HG03139 (cell line): ENCODE results near the gene TBC1D2B.
"Not testable (repeated sequence)": the region's sequence is repeated elsewhere in the genome, so short reads cannot be mapped to it uniquely, and the experiment has no call there.

Source experiments
- ATAC-seq: cut with Tn5 transposase; IDR thresholded peaks from one replicate; pipeline ENCODE4 v1.9.1; 2021; ENCODE audit not compliant: unreplicated experiment

The TBC1D2B gene

DNA sequence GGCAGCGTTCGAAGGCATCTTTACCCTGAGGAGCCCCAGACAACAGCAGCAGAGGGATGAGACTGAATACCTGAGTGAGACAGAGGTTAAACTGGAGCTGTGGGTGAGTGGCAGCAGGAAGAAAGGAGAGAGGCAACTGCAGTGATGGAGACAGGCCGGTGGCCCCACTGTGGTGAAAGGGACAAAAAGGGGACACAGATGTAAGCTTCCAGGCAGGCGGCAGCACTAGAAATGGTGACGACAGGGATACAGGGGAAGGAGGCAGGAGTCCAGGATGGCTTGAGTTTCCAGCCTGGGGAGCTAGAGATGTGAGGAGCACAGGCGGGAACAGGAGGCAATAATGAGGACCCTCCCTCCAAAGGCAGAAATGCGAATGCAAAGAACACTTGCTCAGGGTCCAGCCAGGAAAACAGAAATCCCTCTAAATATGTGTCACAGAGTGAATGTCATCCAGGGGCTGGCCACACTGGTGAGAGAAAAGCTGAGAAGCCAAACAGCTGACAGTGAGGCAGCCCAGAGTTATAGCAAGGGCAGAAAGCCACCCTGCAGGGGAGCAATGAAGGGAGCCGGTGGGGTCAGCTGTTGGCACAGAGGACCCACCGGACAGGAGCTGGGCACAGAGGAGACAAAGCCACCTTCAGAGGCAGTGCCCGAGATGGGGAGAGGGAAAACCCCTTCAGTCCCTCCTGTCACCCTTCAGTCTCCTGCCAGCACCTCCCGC is 70.1 kb downstream of the TBC1D2B start:
- no peak for ATAC-seq

- ATAC-seq: no peak
These were observed 70.8 kb downstream of the TBC1D2B start for GRCh38 chr15:78006567-78007205.

GRCh38 chr15:78004919-78005634 is 72.4 kb downstream of the TBC1D2B start:
- no peak for ATAC-seq

DNA sequence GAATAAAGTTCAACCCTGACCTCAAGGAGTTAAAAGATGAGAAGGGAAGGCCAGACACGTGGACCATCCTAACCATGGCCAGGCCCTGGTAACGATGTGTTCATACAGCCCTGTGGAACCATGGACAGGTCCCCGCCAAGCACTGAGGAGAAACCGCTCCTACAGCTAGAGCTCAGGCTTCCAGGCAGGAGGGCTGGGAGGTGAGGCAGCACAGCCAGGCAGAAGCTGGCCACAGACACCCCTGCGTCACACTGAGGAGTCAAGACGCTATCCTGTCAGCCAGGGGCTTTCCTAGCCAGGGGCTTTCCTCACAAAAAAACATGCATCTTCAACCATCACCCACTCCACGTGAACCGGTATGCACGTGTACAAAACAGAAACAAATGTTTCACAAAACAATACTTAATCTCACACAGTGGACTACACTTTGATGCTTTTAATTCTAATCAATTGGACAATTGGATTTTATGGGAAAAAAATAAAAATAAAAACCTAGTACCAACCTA is 73.2 kb downstream of the TBC1D2B start:
- ATAC-seq: no peak

- ATAC-seq: no peak
These were observed 73.9 kb downstream of the TBC1D2B start for GRCh38 chr15:78003539-78004008.

DNA sequence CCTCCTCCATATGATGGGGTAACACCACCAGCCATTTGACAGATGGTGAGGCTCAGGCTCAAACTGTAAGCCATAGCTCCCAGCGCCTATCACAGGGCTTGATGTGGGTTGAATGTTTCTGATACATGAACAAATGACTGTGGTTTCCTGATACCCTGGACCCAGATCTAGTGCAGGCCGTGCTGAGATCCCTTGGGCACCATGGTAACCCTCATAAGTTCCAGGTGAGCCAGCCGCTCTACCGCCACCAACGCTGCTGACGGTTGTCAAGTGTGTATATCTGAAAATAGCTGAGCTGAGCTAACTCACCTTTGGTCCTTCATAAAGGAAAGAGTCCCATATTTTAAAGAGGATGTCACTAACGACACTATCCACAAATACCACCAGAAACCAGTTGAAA is 74.5 kb downstream of the TBC1D2B start:
- no peak for ATAC-seq

- ATAC-seq: no peak
These were observed 75.9 kb downstream of the TBC1D2B start for GRCh38 chr15:78001656-78002055.

GRCh38 chr15:78000927-78001249 is 76.6 kb downstream of the TBC1D2B start:
- ATAC-seq: no peak

DNA sequence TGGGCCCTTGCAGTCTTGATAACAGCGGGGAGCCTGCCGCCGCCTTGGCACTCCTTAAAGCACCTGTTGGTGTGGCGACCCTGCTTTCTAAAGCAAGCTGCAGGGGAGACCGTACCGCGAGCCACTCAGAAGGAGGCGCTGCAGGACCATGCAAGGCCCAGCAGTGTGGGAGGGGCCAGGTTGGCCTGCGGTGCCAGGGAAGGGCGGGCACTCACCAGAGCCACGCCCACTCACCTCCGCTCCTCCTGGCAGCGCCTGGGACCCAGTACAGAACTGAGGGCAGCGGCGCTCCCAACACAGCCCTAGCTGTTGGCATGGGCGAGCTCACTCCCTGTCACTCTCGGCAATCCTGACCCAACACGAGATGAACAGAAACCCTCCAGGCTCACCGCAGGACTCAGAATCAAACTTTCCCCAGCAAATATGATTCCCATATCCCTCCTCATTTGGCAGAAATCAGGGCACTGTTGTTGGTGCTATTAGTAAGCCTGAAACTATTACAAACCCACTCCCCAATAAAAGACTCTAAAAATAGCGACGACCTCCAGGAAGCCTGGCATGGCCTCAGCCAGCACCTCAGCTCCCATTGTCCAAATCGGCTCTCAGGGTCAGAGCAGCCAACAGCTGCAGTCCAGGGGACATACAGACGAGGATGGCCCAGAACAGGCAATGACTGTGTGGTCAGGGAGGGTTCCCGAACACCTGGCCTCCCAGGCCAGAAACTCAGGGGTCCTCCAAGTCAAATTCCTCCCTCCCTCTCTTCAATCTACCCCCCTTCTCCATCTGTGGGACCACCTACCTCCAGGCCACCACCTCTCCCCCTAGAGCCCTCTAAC is 77.2 kb downstream of the TBC1D2B start:
- ATAC-seq: no peak

DNA sequence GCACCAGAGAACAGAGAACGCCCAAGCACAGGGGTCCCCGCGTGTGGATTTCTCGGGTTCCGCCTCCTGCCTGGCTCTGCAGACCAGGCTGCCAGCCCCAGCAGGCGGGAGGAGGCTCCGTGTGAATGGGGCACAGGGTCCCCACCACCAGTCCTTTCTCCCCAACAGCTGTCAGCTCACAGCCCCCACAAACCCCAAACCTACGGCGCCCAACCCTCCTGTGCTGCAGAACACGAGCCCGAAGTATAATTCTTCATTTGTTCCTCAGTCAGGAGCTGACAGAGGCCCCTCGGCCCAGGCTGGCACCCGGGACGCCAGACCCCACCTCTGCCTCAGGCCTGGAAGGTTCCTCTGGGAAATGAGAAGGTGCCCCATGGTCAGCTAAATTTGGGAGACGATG is 78.0 kb downstream of the TBC1D2B start:
- no peak for ATAC-seq

DNA sequence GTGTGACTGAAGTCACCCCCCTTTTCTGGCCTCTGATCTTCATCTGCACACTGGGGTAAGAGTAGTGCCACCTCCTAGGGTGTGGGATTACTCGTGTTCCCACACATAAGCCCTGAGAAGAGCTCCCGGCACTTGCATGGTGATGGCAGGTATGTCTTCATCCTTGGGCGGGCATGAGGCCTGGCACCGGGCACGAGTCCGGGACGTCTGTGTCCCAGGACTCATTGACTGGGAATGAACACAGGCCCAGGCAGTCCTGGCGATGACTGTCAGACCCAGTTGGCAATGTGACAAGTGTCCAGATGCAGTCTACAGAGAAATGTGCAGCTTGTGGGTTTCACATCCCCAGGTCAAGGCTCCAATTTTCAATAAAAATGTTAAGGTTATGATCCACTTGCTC is 78.9 kb downstream of the TBC1D2B start:
- no peak for ATAC-seq

- not testable (repeated sequence) for ATAC-seq
These were observed 79.6 kb downstream of the TBC1D2B start for GRCh38 chr15:77997761-77998554.

DNA sequence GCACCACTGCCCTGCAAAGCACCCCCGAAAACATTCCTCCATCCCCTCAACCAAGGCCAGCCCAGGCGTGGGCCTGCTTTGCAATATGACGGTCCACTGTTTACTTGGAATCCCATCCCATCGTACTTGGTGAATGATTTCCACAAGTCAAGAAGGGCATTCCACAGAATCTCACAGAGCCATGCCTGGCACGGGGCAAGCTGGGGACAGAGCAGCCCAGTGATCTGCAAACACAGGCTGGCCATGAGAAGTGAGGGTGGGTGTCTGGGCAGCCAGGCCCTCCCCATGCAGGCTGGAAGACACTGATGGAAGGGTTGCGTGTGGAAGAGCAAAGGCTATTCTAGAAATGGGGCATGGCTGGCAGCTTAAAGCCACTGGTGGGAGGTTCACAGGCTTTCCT is 80.3 kb downstream of the TBC1D2B start:
- not testable (repeated sequence) for ATAC-seq

DNA sequence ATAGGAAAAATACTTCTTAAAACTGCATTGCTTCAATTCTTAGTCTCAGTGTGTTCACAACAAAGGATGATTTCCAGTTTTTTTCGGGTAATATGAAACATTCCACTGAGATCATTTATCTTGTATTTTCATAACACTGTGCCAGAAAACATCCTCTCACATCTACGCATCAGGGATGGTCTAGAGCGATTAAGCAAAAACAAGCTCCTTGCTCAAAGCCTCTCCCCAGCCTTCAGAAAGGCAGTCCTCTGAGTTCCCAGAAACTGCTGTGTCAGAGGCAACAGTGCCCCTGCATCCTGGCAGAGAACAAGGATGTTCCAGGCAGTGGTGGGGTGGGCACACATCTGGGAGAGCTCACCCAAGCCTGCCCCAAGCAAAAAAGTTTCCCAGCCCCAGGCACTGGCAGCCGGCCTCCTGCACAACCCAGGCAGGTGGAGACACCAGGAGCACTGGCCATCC is 80.8 kb downstream of the TBC1D2B start:
- ATAC-seq: not testable (repeated sequence)

DNA sequence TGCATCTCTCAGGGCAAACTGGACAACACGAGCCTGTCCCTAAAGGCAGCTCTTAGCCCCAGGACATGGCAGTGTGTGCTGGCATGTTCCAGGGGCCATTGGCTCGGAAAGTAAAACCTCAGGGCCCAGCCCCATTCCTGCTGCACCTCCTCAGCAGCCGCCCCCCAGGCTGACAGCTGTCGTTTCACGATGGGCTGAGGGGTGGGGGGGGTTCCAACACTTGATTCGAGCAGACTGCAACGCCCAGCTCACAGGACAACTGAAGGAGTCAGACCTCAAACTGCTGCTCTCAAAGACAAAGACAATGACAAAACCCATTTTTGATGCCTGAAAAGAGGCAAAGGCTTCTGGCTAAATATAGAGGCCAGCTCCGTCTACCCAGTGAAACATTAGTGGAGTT is 81.3 kb downstream of the TBC1D2B start:
- ATAC-seq: not testable (repeated sequence)

DNA sequence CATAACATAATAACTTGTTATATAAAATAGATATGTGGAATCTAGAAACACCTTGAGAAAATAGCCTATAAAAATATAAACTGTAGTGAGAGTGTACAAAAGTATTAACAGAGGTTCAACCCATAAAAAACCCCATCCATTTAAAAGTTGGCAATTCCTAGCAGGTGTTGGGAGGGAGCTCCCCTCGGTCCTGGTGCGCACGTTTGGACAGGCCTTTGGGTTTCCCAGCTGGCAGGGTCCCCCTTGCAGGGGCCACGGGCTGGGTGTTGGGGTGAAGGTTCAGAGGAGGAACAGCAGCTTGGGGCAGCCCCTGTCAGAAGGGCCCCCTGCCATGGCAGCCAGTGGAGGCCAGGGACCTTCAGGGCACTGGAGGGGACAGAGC is 82.0 kb downstream of the TBC1D2B start:
- ATAC-seq: not testable (repeated sequence)

- not testable (repeated sequence) for ATAC-seq
These were observed 82.5 kb downstream of the TBC1D2B start for GRCh38 chr15:77994893-77995536.

- ATAC-seq: peak; percentile 56
These were observed 83.4 kb downstream of the TBC1D2B start for GRCh38 chr15:77993970-77994693.

DNA sequence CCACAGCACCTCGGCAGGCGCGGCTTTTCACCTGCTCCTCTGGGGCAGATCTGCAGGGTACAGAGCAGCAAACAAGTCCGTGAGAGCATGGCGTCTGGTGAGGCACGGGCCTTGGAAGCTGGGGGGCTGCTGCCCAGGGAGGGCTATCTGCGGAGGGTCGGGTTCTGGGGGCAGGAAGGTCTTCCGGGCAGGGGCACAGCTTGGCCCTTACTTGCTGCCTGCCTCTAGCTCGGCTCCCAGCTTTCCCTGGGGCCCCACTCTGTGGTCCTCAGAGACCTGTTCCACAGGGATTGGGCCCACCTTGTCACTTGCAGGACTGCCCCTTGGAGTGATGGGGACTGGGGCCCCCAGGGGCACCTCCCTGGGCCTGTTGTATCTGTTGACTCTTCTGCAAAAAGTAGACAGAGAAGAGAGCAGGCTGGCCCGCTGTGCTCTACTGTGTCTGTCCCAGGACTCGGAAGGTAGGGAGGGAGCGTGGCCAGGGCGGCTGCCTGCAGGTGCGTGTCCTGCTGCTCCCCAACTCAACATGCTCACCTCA is 84.1 kb downstream of the TBC1D2B start:
- no peak for ATAC-seq
